GM20431 (cell line): ENCODE data around the gene PCSK9.
"Not testable (repeated sequence)": the region's sequence is repeated elsewhere in the genome, so short reads cannot be mapped to it uniquely, and the experiment has no call there.

ENCODE experiments used
- in situ Hi-C: fragments of 300-500 bp; cut with MseI, MboI; formaldehyde crosslinking; loops from one replicate; pipeline ENCODE4 v1.15.0; 2020; ENCODE audit warnings: low sequenced_read_pairs; ENCODE audit not compliant: unreplicated experiment

PCSK9 gene

DNA sequence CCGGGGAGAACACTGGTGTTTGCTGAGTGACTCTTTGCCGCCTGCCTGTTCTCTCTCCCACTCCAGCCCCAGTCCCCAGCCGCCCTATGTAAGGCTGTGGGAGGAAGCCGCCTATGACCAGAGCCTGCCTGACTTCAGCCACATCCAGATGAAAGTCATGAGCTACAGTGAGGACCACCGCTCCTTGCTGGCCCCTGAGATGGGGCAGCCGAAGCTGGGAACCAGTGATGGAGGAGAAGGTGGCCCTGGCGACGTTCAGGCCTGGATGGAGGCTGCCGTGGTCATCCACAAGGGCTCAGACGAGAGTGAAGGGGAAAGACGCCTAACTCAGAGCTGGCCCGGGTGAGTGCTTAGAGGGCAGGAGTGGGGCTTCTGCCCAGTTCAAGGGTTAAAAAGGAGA, 32.4 kb upstream of the PCSK9 start:
- in situ Hi-C loops: no loop called here

DNA sequence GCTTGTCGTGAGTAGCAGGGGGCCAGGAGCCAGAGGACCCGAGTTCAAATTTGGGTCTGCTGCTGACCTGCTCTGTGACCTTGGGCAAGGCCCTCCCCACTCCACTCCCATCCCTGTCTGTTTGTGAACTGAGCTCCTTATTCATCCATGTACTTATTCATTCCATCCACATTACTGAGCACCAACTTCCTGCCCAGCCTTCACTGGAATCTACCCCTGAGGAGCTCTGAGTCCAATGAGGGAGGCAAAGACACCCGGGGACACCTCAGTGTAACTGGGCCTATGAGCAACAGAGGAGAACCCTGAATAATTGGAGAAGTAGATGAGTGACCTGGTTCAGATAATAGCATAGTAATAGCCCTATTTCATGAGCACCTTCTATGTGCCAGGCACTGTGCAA, 31.7 kb upstream of the PCSK9 start:
- in situ Hi-C loops: no loop called here

DNA sequence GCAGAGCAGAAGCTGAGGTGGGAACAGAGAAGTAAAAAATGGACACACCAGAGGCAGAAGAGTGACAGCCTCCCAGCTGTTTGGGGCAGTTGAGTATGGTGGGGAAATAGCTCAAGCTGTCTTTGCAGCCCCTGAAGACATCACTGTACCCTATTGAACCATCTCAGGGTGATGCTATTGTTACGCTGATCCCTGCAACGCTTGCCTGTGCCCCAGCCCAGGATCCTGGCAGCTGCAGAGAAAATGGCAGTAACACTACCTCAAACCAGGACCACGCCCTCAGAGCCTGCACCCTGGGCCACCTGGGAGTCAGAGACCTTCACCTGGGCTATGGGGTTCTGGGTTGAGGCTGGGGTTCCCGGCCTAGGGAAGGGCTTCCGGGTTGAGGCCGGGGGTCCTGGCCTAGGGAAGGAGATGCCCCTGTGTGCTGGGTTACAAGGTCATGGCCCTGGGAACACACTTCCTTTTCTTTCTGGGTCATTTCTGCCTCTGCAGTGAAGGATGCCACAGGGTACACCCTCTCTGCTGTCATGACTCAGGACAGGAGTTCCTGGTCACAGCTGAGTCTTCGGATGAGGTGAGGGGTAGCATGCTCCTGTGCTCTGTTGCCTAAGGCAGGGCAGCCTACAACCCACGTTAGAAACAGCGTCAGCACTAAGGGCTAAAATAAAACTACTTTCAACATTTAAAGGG, 29.0 kb upstream of the PCSK9 start:
- in situ Hi-C loops: no loop called here

DNA sequence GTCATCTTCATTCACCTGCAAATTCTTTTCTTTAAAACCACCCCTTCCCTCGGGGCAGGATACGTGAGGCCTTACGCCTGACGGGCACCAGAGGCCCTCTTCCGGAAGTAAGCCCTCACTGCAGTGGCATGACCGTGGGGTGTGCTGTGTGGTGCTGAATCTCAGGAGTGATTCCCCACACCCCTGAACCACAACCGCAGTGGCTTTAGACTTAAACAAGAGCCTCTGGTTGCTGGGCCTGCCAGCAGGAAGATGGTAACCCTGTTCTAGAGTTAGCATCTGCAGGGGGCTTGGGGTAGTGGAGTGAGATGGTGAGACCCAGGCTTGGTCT, 28.5 kb upstream of the PCSK9 start:
- in situ Hi-C loops: no loop called here

DNA sequence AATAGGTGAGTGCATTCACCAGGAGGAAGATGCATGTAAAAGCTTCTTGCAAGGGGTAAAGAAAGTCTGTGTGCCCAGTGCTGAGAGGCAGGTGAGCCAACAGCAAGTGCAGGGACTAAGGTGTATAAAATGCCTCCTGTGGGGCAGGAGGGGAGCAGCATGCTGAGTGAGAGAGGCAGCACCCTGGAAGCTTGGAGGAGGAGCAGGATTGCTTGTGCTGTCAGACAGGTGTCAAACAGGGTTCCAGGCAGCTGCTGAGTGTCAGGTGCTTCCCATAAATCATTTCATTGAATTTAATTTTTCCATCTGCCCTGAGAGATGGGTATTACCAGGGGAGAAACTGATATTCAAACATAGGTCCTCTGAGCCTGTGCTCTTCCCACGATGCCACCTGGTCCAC, 26.7 kb upstream of the PCSK9 start:
- in situ Hi-C loops: no loop called here

DNA sequence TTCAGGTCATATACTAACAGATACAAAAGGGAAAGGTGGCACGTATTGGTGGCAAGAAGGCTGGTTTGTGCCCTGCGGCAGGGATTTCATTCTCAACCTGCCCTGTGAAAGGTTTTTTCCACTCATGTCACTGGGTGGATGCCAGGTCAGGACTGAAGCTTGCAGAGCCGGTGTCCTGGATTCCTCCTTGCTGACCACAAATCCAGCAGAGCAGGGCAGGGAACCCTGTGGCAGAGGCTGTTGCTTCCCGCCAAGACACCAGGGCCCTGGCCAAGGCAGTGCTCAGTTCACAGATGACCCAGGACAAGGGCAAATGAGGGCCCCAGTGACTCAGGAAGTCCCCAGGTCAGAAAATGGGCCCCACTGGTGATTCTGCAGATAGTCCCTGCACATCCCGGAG, 24.2 kb upstream of the PCSK9 start:
- in situ Hi-C loops: no loop called here

DNA sequence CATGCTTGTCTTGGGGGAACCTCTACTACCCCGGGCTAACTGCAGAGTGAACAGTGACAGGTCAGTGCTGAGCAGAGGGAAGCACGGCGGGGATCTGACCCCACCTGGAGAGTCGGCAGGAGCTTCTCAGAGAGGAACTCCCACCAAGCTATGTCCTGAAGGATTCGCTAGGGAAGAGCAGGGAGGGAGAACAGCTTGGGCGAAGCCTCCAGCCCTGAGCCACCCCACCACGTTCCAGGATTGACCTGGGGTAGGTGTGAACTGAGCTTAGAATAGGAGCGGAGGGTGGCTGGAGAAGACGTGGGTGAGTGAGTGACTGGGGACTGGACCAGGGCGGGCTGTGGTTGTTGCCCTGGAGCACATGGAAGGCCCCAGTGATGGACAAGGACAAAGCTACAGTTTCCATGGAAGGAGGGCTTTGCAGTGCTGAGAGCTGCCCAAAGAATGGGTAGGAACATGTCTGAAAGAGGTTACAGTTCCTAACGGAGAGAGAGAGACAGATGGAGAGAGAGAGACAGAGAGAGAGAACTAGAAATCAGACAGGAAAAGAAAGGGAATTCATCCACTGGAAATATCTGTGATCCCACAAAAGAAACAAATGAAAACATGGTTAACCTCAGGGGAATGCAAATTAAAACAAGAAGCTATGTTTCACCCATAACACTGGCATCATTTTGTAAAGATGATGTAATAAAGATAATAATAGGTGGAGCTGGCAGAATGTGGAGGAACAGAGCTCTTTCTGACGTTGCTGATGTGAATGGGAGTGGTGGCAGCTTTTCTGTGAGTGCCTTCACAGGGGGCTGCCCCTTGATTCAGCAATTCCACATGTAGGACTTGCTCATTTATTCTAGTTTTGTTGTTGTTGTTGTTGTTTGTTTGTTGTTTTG, 23.4 kb upstream of the PCSK9 start:
- in situ Hi-C loops: no loop called here

DNA sequence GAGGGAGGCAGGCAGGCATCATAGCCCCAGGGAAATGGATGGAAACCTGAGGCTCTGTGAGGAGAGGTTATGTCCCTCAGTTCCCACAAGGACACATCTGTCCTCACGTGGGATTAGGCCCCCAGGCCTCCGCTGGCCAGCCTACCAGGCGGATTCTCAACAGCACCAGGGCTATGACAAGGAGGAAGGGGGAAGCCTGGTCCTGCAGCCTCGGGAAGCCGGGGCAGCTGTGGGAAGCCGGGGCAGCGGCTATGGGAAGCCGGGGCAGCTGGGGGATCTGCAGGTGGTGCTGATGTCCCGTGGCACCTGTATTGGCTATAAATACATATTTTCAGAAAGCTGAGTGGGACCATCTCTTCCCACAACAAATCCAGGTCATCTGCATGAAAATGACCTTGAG, 21.0 kb upstream of the PCSK9 start:
- in situ Hi-C loops: no loop called here

DNA sequence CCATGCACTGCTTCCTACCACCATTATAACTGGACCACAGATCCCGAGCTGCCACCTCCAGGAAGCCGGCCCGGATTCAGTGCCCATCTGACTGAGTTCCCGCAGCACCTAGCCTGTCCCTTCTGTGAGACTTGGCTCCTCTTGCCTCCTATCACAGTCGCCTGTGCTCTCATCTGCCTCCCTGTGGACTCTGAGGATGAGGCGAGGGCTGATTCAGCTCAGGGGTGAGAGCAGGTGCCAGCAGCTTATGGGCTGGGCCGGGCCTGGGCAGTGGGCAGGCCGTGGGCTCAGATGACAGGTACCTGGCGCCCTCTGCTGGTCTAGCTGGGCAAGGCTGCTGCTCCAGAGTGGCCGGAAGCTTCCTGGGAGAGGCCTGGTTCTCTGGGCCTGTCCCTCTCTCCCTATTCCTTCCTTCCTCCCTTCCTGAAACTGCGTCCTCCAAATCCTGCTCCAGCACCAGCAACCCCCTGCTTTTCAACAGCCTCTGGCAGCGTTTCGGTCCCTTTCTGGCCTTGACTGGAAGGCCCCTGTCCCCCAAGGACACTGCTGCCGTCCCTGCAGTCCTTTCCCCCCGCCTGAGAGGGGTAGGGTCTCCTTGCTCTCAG, 17.3 kb upstream of the PCSK9 start:
- in situ Hi-C loops: no loop called here

DNA sequence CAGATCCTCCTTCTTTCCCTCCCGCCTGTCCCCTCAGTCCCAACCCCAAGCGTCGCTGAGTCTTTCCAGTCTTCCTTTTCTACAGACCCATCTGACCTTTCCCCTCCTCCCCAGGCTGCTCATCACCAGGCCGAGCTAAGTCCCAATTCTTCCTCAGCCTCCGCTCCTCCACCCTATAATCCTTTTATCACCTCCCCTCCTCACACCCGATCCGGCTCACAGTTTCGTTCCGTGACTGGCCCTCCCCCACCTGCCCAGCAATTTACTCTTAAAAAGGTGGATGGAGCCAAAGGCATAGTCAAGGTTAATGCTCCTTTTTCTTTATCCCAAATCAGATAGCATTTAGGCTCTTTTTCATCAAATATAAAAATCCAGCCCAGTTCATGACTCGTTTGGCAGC, 15.2 kb upstream of the PCSK9 start:
- in situ Hi-C loops: not testable (repeated sequence)

DNA sequence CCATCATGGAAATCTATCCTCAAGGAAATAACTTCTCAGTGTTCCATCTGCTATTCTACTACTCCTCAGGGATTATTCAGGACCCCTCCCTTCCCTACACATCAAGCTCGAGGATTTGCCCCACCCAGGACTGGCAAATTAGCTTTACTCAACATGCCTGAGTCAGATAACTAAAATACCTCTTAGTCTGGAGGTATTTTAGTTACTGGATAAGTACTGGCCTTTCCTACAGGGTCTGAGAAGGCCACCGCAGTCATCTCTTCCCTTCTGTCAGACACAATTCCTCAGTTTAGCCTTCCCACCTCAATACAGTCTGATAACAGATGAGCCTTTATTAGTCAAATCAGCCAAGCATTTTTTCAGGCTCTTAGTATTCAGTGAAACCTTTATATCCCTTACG, 12.7 kb upstream of the PCSK9 start:
- in situ Hi-C loops: not testable (repeated sequence)

DNA sequence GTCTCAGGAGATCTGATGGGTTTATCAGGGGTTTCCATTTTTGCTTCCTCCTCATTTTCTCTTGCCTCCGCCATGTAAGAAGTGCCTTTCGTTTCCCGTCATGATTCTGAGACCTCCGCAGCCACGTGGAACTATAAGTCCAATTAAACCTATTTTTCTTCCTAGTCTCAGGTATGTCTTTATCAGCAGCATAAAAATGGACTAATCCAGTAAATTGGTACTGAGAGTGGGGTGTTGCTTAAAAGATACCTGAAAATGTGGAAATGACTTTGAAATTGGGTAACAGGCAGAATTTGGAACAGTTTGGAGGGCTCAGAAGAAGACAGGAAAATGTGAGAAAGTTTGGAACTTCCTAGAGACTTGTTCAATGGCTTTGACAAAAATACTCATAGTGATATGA, 8.2 kb upstream of the PCSK9 start:
- in situ Hi-C loops: not testable (repeated sequence)

DNA sequence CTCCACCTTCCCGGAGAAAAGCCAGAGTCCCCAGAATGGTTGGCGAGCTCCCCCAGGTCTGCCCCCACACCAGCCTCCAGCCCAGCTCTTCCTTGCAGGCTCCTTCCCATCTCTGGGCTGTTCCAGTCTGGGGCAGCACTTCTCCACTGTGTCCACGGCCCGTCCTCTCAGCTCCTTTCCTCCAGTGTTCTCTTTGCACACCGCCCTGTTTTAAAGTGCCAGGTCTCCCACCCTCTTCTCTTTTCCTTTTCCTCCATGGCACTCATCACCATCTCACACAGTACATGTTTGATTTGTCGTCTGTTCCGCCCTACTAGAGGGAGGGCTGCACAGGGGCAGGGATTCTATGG, 6.1 kb upstream of the PCSK9 start:
- in situ Hi-C loops: no loop called here

DNA sequence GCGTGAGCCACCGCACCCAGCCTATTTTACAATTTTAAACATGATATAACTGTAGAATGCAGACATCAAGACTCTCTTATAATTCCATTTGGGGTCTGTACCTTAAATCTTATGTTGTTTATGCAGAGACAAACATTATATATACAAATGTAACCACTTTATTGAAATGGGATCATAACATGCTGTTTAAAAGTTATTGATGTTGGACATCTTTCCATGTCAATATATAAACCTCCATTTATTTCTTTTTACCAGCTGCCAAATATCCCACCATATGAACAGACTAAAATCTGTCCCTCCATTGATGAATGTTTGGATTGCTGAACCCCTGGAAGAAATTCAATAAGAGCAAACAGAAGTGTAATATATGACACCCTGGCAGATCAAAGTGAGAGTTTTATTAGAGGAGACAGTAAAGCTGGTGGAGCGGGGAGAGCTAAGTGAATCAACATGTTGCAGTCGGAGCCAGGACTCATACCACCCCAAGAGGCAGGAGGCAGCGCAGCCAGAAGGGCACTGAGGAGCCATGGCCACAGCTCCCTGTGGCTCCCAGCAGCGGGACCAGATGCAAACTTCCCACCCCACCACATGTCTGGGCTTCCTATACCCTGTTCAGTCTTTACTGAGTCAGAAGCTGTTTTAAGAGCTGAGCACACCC, 4.7 kb upstream of the PCSK9 start:
- in situ Hi-C loops: no loop called here

DNA sequence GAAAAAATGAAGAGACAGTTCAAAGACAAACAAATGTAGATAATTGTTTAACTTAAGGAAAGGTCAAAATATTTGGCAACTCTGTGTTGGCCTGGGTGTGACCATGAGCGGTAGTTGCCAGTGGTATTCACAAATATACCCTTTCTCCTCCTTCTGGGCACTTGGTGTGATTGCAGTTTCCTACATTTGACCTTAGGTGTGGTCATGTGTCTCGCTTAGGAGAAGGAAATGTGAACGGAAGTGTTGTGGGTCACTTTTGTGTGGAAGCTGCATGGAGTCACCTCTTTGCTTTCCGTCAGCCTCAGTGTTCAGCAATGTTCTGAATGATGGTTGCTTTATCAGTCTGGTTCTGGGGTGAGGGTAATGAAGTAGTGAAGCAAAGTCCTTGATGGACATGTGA, 3.4 kb upstream of the PCSK9 start:
- in situ Hi-C loops: no loop called here

DNA sequence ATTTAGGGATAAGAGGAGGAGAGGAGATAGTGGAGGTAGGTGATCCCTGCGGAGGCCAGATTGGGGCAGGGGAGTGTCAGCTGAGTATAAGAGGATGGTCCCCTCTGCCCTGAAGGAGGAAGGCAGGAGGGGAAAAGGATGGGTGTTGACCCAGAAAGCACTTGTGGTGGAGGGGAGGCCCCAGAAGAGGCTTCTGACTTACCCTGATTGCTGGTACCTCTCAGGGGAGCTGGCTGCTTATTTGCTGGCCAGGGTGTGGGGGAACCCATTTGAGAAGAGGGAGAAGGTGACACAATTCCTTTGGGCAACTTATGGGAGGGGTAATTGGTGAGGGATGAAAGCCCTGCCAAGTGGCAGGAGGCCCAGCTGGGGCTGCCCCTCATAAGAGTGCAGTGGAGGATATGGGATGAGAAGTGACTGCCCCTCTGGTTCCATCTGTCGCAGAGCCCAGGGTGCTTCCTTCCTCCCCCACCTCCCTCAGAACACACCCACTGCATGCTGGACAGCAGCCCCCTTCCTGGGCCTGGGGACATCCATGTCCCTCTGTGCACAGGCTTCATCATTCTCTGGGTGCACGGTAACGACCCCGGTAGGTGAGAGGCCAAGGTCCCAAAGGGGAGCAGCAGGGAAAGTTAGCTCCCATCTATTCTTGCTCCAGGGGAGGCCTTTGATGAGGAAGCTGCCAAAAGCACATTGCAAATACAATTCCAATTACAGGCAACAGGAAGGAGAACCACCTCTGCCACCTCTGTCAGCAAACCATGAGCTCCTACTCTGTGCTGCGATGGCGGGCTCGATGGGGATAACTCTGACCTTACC, 1.4 kb upstream of the PCSK9 start:
- in situ Hi-C loops: no loop called here

DNA sequence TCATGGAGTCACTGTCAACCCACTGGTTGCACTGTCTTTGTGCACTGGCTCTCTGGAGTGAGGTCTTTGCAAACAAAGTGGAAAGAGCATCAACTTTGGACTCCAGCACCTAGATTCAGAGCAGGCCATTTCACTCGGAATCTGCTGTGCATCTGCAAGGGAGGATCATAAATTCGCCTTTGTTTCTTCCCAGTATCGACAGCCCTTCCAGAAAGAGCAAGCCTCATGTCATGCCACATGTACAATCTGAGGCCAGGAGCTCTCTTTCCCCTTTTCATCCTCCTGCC, 853 bp upstream of the PCSK9 start:
- in situ Hi-C loops: no loop called here

DNA sequence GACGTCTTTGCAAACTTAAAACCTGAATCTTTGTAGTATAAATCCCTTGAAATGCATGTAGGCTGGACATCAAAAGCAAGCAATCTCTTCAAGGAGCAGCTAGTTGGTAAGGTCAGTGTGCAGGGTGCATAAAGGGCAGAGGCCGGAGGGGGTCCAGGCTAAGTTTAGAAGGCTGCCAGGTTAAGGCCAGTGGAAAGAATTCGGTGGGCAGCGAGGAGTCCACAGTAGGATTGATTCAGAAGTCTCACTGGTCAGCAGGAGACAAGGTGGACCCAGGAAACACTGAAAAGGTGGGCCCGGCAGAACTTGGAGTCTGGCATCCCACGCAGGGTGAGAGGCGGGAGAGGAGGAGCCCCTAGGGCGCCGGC, 390 bp upstream of the PCSK9 start:
- in situ Hi-C loops: no loop called here

DNA sequence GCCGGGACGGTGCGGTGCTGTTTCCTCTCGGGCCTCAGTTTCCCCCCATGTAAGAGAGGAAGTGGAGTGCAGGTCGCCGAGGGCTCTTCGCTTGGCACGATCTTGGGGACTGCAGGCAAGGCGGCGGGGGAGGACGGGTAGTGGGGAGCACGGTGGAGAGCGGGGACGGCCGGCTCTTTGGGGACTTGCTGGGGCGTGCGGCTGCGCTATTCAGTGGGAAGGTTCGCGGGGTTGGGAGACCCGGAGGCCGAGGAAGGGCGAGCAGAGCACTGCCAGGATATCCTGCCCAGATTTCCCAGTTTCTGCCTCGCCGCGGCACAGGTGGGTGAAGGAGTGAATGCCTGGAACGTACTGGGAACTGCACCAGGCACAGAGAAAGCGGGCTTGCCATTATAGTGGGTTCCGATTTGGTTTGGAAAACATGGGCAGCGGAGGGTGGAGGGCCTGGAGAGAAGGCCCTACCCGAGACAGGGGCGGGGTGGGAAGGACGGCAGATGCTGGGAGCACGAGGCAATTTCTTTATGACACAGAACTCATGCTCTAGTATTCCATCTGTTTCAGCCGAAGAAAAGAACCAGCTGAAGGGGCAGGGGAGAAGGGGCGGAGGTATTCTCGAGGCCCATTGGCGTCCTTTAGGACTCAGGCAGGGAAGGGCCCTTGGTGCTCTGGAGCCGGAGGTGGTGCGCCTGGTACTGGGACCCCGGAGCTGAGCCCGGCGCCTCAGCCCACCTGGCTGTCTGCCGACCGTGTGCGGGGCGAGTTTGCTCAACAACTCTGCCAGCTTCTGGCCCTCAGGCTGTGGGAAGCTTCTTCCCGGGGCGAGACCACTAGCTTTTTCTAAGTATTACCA, 960 bp downstream of the PCSK9 start:
- in situ Hi-C loops: no loop called here
